H9 (cell line): ENCODE results near the gene CCDC63. TPM values are rescaled to one million over a fixed set of nuclear protein-coding genes. Genes with fewer than 3 reads are reported as not detected.

Source experiments
- DNase-seq: peaks from one replicate; pipeline ENCODE4 v3.0.0-alpha.2; 2017
- H2AFZ ChIP-seq: one replicate; pipeline ENCODE4 v1.6.1; 2013; ENCODE audit warnings: mild to moderate bottlenecking, low read length, control low read depth, moderate library complexity
- H2AK5ac ChIP-seq: 2 replicates; pipeline ENCODE4 v1.6.1; 2013; ENCODE audit warnings: low read length, control low read depth, mixed read lengths; ENCODE audit not compliant: insufficient read length
- H2BK120ac ChIP-seq: one replicate; pipeline ENCODE4 v1.6.1; 2013; ENCODE audit warnings: low read depth, mild to moderate bottlenecking, low read length, control low read depth, inconsistent platforms; ENCODE audit not compliant: poor library complexity, severe bottlenecking
- H2BK12ac ChIP-seq: 2 replicates; pipeline ENCODE4 v1.6.1; 2013; ENCODE audit warnings: low read length, control low read depth, mixed read lengths, low read depth; ENCODE audit not compliant: insufficient read length
- H2BK15ac ChIP-seq: 2 replicates; pipeline ENCODE4 v1.6.1; 2013; ENCODE audit warnings: low read depth, low read length, control low read depth
- H2BK20ac ChIP-seq: one replicate; pipeline ENCODE4 v1.6.1; 2013; ENCODE audit warnings: low read depth, mild to moderate bottlenecking, low read length, control low read depth, inconsistent platforms; ENCODE audit not compliant: poor library complexity, severe bottlenecking
- H2BK5ac ChIP-seq: 2 replicates; pipeline ENCODE4 v1.6.1; 2013; ENCODE audit warnings: low read length, control low read depth, mixed read lengths; ENCODE audit not compliant: insufficient read length
- H3K14ac ChIP-seq: 2 replicates; pipeline ENCODE4 v1.6.1; 2013; ENCODE audit warnings: low read length, control low read depth; ENCODE audit not compliant: insufficient read depth
- H3K18ac ChIP-seq: 2 replicates; pipeline ENCODE4 v1.6.1; 2013; ENCODE audit warnings: low read depth, mild to moderate bottlenecking, mixed read lengths, low read length, control low read depth; ENCODE audit not compliant: insufficient read length
- H3K23ac ChIP-seq: 2 replicates; pipeline ENCODE4 v1.6.1; 2013; ENCODE audit warnings: low read length, control low read depth, mixed read lengths, low read depth; ENCODE audit not compliant: insufficient read length
- H3K23me2 ChIP-seq: 2 replicates; pipeline ENCODE4 v1.6.1; 2013; ENCODE audit warnings: low read depth, mild to moderate bottlenecking, mixed read lengths, low read length, control low read depth; ENCODE audit not compliant: insufficient read length, poor library complexity, severe bottlenecking
- H3K27ac ChIP-seq: 2 replicates; pipeline ENCODE4 v1.5.1; 2013; ENCODE audit warnings: low read length, control low read depth, mixed read lengths, low read depth; ENCODE audit not compliant: insufficient read length
- H3K27me3 ChIP-seq: 2 replicates; pipeline ENCODE4 v1.6.1; 2013; ENCODE audit warnings: low read length, control low read depth, inconsistent platforms; ENCODE audit not compliant: insufficient read depth
- H3K4ac ChIP-seq: 2 replicates; pipeline ENCODE4 v1.6.1; 2013; ENCODE audit warnings: low read depth, mild to moderate bottlenecking, control low read depth, inconsistent platforms, low read length, moderate library complexity
- H3K4me1 ChIP-seq: 2 replicates; pipeline ENCODE4 v1.6.1; 2013; ENCODE audit warnings: low read length, control low read depth, inconsistent platforms; ENCODE audit not compliant: insufficient read depth
- H3K4me2 ChIP-seq: 2 replicates; pipeline ENCODE4 v1.6.1; 2013; ENCODE audit warnings: low read length, control low read depth, mixed read lengths; ENCODE audit not compliant: insufficient read length, insufficient read depth
- H3K56ac ChIP-seq: 2 replicates; pipeline ENCODE4 v1.6.1; 2013; ENCODE audit warnings: low read depth, mild to moderate bottlenecking, mixed read lengths, low read length, control low read depth; ENCODE audit not compliant: insufficient read length
- H3K79me1 ChIP-seq: 2 replicates; pipeline ENCODE4 v1.6.1; 2013; ENCODE audit warnings: low read depth, mild to moderate bottlenecking, moderate library complexity, low read length, control low read depth, inconsistent platforms; ENCODE audit not compliant: insufficient read depth, poor library complexity, severe bottlenecking
- H3K79me2 ChIP-seq: 2 replicates; pipeline ENCODE4 v1.6.1; 2013; ENCODE audit warnings: low read length, control low read depth, inconsistent platforms; ENCODE audit not compliant: insufficient read depth
- H3K9ac ChIP-seq: 2 replicates; pipeline ENCODE4 v1.6.1; 2013; ENCODE audit warnings: low read length, control low read depth, mixed read lengths; ENCODE audit not compliant: insufficient read length; ENCODE audit errors: extremely low read depth
- H3K9me3 ChIP-seq: one replicate; pipeline ENCODE4 v1.6.1; 2013; ENCODE audit warnings: low read depth, low read length, inconsistent platforms; ENCODE audit not compliant: control insufficient read depth
- H3T11ph ChIP-seq: one replicate; pipeline ENCODE4 v1.6.1; 2013; ENCODE audit warnings: mild to moderate bottlenecking, low read length, control low read depth, inconsistent platforms
- H4K20me1 ChIP-seq: one replicate; pipeline ENCODE4 v1.6.1; 2013; ENCODE audit not compliant: control insufficient read depth, insufficient read length, insufficient read depth
- H4K5ac ChIP-seq: 2 replicates; pipeline ENCODE4 v1.6.1; 2013; ENCODE audit warnings: low read depth, mild to moderate bottlenecking, mixed read lengths, low read length, control low read depth; ENCODE audit not compliant: insufficient read length
- H4K8ac ChIP-seq: replicated peaks from 2 replicates; pipeline ENCODE4 v1.6.1; 2013; ENCODE audit warnings: low read length, control low read depth, mixed read lengths, low read depth; ENCODE audit not compliant: insufficient read length
- H4K91ac ChIP-seq: 2 replicates; pipeline ENCODE4 v1.6.1; 2013; ENCODE audit warnings: low read depth, mild to moderate bottlenecking, moderate library complexity, mixed read lengths, low read length, control low read depth; ENCODE audit not compliant: insufficient read length
- H3K27ac Mint-ChIP-seq, 3 experiments: 2 replicates in 2 of 3; 3 replicates in 1 of 3; pipeline ENCODE4 v1.8.0; 2020 to 2021; ENCODE audit warnings: mixed read lengths in 3 of 3, mild to moderate bottlenecking in 1 of 3, moderate library complexity in 1 of 3
- H3K27me3 Mint-ChIP-seq: 2 replicates; pipeline ENCODE4 v1.8.0; 2021; ENCODE audit warnings: low read depth, mild to moderate bottlenecking, moderate library complexity, mixed read lengths
- H3K36me3 Mint-ChIP-seq, 3 experiments: 2 replicates in 2 of 3; 3 replicates in 1 of 3; pipeline ENCODE4 v1.8.0; 2020 to 2021; ENCODE audit warnings: low read depth in 3 of 3, mixed read lengths in 3 of 3; ENCODE audit not compliant: insufficient read depth in 1 of 3
- H3K4me1 Mint-ChIP-seq, 2 experiments: 2 replicates each; pipeline ENCODE4 v1.8.0; 2020; ENCODE audit warnings: mixed read lengths in 2 of 2
- H3K4me3 Mint-ChIP-seq, 2 experiments: 2 replicates in 1 of 2; 3 replicates in 1 of 2; pipeline ENCODE4 v1.8.0; 2020 to 2021; ENCODE audit warnings: mild to moderate bottlenecking in 2 of 2, mixed read lengths in 2 of 2, moderate library complexity in 1 of 2
- H3K9me3 Mint-ChIP-seq, 2 experiments: 2 replicates in 1 of 2; 3 replicates in 1 of 2; pipeline ENCODE4 v1.8.0; 2020; ENCODE audit warnings: mild to moderate bottlenecking in 2 of 2, mixed read lengths in 2 of 2, moderate library complexity in 1 of 2
- WGBS: extraction: QIAGEN DNeasy Blood & Tissue Kit; methylation state at CpG from one replicate; pipeline ENCODE4 v1.1.7; 2013; ENCODE audit warnings: missing lambda C conversion rate, low lambda C conversion rate, mixed read lengths; ENCODE audit not compliant: insufficient read length; ENCODE audit errors: extremely low coverage; 5-methylcytosine and 5-hydroxymethylcytosine counted together
- total RNA-seq: library from RNA; stranded (reverse); gene quantifications from 2 replicates; pipeline ENCODE4 v1.2.1, GENCODE V29; 2021
- TF ChIP-seq, protein P1 (sequence below): fragments of 200-600 bp; sonication (generic); conservative IDR thresholded peaks from 3 replicates; pipeline ENCODE4 v1.8.0; 2021; ENCODE audit warnings: antibody characterized with exemption, mild to moderate bottlenecking

The CCDC63 gene
- total RNA-seq, 1 experiment from 2014 or later, result 0.77 TPM

DNA sequence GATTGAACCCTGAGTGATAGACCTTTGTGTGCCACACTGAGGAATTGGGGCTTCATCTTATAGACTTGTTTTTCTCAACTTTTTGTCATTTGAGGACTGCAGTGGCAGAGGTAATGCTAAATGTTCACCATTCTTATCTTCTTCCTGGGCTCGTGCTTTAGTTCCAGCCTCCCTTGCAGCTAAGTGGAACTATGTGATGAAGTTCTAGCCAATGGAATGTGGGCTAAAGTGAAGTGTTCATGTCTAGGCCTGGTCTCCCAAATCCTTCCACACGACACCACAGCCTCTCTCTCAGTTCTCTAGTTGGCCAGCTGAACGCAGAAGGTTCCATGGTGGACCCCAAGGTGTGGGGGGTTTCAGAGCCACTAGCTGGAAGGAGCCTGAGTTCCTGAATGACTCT, 42.4 kb upstream of the CCDC63 start:
- no peaks in the 10 kb centered on the region; the same call in 1 of the 2 replicates for H3K79me2 ChIP-seq
- no peak overlapping the region for H2BK5ac ChIP-seq
- WGBS, result no CpG with 5 or more reads among the region's 3 CpGs
- no peak overlapping the region for H3T11ph ChIP-seq
- H3K23me2 ChIP-seq, result no peaks in the 10 kb centered on the region
- H4K20me1 ChIP-seq, result no peaks in the 10 kb centered on the region
- peaks cover 0 to 5% (median 3%) of the 10 kb centered on the region in 3 experiments; a peak in 4 of 7 replicates for H3K36me3 Mint-ChIP-seq
- no peak overlapping the region for H3K27ac Mint-ChIP-seq
- H3K4me1 ChIP-seq, result no peaks in the 10 kb centered on the region
- H3K79me1 ChIP-seq, result no peaks in the 10 kb centered on the region
- H3K27me3 Mint-ChIP-seq, result peaks cover 43% of the 10 kb centered on the region
- H3K4ac ChIP-seq, result no peak overlapping the region
- no peak overlapping the region for H4K91ac ChIP-seq
- no peak overlapping the region for H3K14ac ChIP-seq
- H2BK20ac ChIP-seq, result no peak overlapping the region
- H3K9me3 Mint-ChIP-seq, result peaks cover 11 to 12% of the 10 kb centered on the region in 2 experiments; a peak in 4 of 5 replicates
- no peak overlapping the region for H3K4me3 Mint-ChIP-seq
- H3K56ac ChIP-seq, result no peak overlapping the region
- no peak overlapping the region for H2BK15ac ChIP-seq
- H3K27me3 ChIP-seq, result no peaks in the 10 kb centered on the region
- no peak overlapping the region for H3K18ac ChIP-seq
- H2BK12ac ChIP-seq, result no peak overlapping the region
- H3K23ac ChIP-seq, result no peak overlapping the region
- H3K4me2 ChIP-seq, result no peak overlapping the region
- H4K8ac ChIP-seq, result no peak overlapping the region
- no peak overlapping the region for H2AK5ac ChIP-seq
- no peak for DNase-seq
- no peak overlapping the region for H4K5ac ChIP-seq
- H3K27ac ChIP-seq, result no peak overlapping the region
- no peak overlapping the region for H2BK120ac ChIP-seq
- H3K4me1 Mint-ChIP-seq, result peaks cover 9 to 13% of the 10 kb centered on the region in 2 experiments
- H3K9ac ChIP-seq, result no peak overlapping the region
- no peak overlapping the region for H2AFZ ChIP-seq
- H3K9me3 ChIP-seq, result no peaks in the 10 kb centered on the region
- TF ChIP-seq, protein P1, sequence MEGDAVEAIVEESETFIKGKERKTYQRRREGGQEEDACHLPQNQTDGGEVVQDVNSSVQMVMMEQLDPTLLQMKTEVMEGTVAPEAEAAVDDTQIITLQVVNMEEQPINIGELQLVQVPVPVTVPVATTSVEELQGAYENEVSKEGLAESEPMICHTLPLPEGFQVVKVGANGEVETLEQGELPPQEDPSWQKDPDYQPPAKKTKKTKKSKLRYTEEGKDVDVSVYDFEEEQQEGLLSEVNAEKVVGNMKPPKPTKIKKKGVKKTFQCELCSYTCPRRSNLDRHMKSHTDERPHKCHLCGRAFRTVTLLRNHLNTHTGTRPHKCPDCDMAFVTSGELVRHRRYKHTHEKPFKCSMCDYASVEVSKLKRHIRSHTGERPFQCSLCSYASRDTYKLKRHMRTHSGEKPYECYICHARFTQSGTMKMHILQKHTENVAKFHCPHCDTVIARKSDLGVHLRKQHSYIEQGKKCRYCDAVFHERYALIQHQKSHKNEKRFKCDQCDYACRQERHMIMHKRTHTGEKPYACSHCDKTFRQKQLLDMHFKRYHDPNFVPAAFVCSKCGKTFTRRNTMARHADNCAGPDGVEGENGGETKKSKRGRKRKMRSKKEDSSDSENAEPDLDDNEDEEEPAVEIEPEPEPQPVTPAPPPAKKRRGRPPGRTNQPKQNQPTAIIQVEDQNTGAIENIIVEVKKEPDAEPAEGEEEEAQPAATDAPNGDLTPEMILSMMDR, result no peak
